ENCODE data around the gene NMNAT3.

NMNAT3 gene

DNA sequence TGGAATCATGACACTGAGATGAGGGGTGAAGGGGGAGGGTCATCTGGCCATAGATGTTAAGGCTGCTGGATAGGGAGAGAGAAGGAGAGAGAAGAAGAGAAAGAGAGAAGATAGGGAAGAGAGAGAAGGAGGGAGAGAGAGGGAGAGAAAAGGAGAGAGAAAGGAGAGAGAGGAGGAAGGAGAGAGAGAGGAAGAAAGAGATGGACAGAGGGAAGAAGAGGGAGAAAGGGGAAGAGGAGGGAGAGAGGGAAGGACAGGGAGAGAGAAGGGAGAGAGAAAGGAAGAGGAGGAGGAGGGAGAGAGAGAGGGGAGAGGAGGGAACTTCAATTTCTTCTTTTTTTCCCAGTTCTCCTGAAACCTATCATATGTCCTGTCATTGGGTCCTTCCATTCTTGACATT lies 123.1 kb downstream of the NMNAT3 start:
- ChIA-PET POLR2A (ENCODE audit: low non-redundant PET) (no interaction called here), CTCF (interaction anchor here (0.6 kb wide), 1 partner anchor 132 kb away, joined by 4 read pairs; no protein-coding TSS in a partner anchor)
- H3K27ac ChIP-seq: no peak overlapping the region
- DNase-seq (ENCODE audit: low spot score): no peak
- no peak for TF ChIP-seq CTCF (conservative IDR thresholded peaks at IDR 0.05; ENCODE audit: low read depth)

- no peak overlapping the region for H3K27ac ChIP-seq
- no peak for DNase-seq (ENCODE audit: low spot score)
- ChIA-PET CTCF (interaction anchor here (2.1 kb wide), 1 partner anchor 9 kb away, joined by 7 read pairs; no protein-coding TSS in a partner anchor), POLR2A (ENCODE audit: low non-redundant PET) (no interaction called here)
- no peak for TF ChIP-seq CTCF (conservative IDR thresholded peaks at IDR 0.05; ENCODE audit: low read depth)
Observed at GRCh38 chr3:139552632-139553365, 125.0 kb downstream of the NMNAT3 start.

GRCh38 chr3:139548801-139549200 lies 129.0 kb downstream of the NMNAT3 start:
- no peak for DNase-seq (ENCODE audit: low spot score)
- POLR2A ChIA-PET (ENCODE audit: low non-redundant PET): no interaction called here
- TF ChIP-seq CTCF (conservative IDR thresholded peaks at IDR 0.05; ENCODE audit: low read depth): no peak
- CTCF ChIA-PET: no interaction called here
- H3K27ac ChIP-seq: no peak overlapping the region

GRCh38 chr3:139547666-139548065 lies 130.1 kb downstream of the NMNAT3 start:
- H3K27ac ChIP-seq: no peak overlapping the region
- ChIA-PET POLR2A (ENCODE audit: low non-redundant PET) (no interaction called here), CTCF (no interaction called here)
- DNase-seq (ENCODE audit: low spot score): no peak
- no peak for TF ChIP-seq CTCF (conservative IDR thresholded peaks at IDR 0.05; ENCODE audit: low read depth)

- H3K27ac ChIP-seq: no peak overlapping the region
- ChIA-PET CTCF (no interaction called here), POLR2A (ENCODE audit: low non-redundant PET) (no interaction called here)
- no peak for TF ChIP-seq CTCF (conservative IDR thresholded peaks at IDR 0.05; ENCODE audit: low read depth)
- DNase-seq (ENCODE audit: low spot score): no peak
Observed at GRCh38 chr3:139546772-139547171, 131.0 kb downstream of the NMNAT3 start.

DNA sequence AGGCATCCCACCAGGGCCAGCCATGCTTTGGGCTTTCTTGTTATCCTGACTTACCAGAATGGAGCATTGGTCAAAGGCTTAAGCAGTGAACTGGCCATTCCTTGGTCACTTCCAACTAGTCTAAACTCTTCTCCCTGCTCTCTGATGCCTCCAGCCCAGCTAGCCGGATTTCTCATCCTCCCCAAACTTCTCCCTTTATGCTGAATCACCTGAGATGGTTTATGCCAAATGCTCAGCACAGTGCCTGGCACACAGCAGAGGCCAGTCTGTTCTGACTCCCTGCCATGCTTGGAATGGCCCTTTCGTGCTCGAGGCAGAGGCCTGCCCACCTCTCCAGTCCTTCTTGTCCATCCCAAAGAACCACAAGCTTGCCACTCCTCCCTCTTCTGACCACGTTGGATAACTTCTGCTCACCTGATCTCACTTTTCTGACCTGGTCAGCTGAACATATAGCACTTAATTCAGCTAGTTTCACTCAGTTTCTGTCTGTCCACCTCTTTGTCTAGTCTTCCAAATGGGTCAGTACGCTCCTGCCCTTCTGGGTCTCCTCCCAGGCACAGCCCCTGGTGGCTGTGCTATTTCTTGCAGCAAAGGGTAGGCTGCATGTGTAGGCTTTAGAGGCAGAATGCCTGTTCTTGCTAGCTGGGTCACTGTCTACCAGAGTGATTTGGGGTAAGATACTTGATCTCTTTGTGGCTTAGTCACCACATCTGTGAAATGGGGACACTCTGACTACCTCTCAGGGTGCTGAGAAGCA lies 136.1 kb downstream of the NMNAT3 start:
- POLR2A ChIA-PET (ENCODE audit: low non-redundant PET): no interaction called here
- no peak overlapping the region for H3K27ac ChIP-seq
- CTCF ChIA-PET: no interaction called here
- no peak for DNase-seq (ENCODE audit: low spot score)
- TF ChIP-seq CTCF (conservative IDR thresholded peaks at IDR 0.05; ENCODE audit: low read depth): no peak

Data from RWPE1 (cell line).